Epithelial cell of esophagus (primary cell): ENCODE results near the gene UBE3A.

Source experiments
- DNase-seq: peaks from one replicate; pipeline ENCODE4 v3.0.0; 2010; ENCODE audit warnings: low read depth
- H3K4me3 ChIP-seq: 2 replicates; pipeline ENCODE4 v1.5.1; 2011; ENCODE audit warnings: mild to moderate bottlenecking, low read length, control low read depth
- CTCF ChIP-seq: IDR thresholded peaks from 2 replicates; pipeline ENCODE4 v1.5.1; 2011; ENCODE audit warnings: low read depth, mild to moderate bottlenecking, low read length, control low read depth, inconsistent platforms; ENCODE audit not compliant: insufficient read depth; ENCODE audit errors: missing control alignments

Gene UBE3A

GRCh38 chr15:25431836-25432561 lies 6.8 kb downstream of the UBE3A start:
- DNase-seq = no peak
- no peak overlapping the region for H3K4me3 ChIP-seq
- no peak for TF ChIP-seq CTCF

GRCh38 chr15:25427861-25428260 lies 11.0 kb downstream of the UBE3A start:
- no peak for TF ChIP-seq CTCF
- H3K4me3 ChIP-seq = no peak overlapping the region
- DNase-seq = no peak

GRCh38 chr15:25426896-25427610 lies 11.8 kb downstream of the UBE3A start:
- no peak for DNase-seq
- no peak for TF ChIP-seq CTCF
- H3K4me3 ChIP-seq = no peak overlapping the region

- no peak for TF ChIP-seq CTCF
- no peak overlapping the region for H3K4me3 ChIP-seq
- no peak for DNase-seq
These were observed 14.8 kb downstream of the UBE3A start for GRCh38 chr15:25424073-25424472.

GRCh38 chr15:25422021-25422420 lies 16.8 kb downstream of the UBE3A start:
- DNase-seq = no peak
- no peak for TF ChIP-seq CTCF
- H3K4me3 ChIP-seq = no peak overlapping the region

- no peak for TF ChIP-seq CTCF
- DNase-seq = no peak
- H3K4me3 ChIP-seq = no peak overlapping the region
These were observed 20.6 kb downstream of the UBE3A start for GRCh38 chr15:25418202-25418601.
